Measurements from ENCODE around the gene ELP4. TPM values are rescaled to one million over a fixed set of nuclear protein-coding genes. Genes with fewer than 3 reads are reported as not detected.
A peak's percentile ranks its signal among the peaks of the same experiment; 100 is the strongest.

ELP4 gene
- total RNA-seq, 1 donor from 2014 or later, result 15.1 TPM

GRCh38 chr11:31782257-31782656 lies 272.7 kb downstream of the ELP4 start:
- no peak for ATAC-seq

GRCh38 chr11:31783252-31783651 lies 273.7 kb downstream of the ELP4 start:
- ATAC-seq, result no peak

- no peak for ATAC-seq
Measured at GRCh38 chr11:31784611-31785010, 275.0 kb downstream of the ELP4 start.

GRCh38 chr11:31786996-31787685 lies 277.6 kb downstream of the ELP4 start:
- ATAC-seq, result no peak

GRCh38 chr11:31788085-31788484 lies 278.5 kb downstream of the ELP4 start:
- no peak for ATAC-seq

GRCh38 chr11:31790649-31791048 lies 281.1 kb downstream of the ELP4 start:
- no peak for ATAC-seq

GRCh38 chr11:31792036-31792435 lies 282.5 kb downstream of the ELP4 start:
- no peak for ATAC-seq

GRCh38 chr11:31792456-31792855 lies 282.9 kb downstream of the ELP4 start:
- no peak for ATAC-seq

GRCh38 chr11:31793264-31793663 lies 283.7 kb downstream of the ELP4 start:
- ATAC-seq, result no peak

- no peak for ATAC-seq
Measured at GRCh38 chr11:31794548-31794947, 285.0 kb downstream of the ELP4 start.

GRCh38 chr11:31795706-31796498 lies 286.3 kb downstream of the ELP4 start:
- no peak for ATAC-seq

GRCh38 chr11:31796499-31797189 lies 287.1 kb downstream of the ELP4 start:
- no peak for ATAC-seq

- ATAC-seq, result no peak
Measured at GRCh38 chr11:31797190-31798056, 287.9 kb downstream of the ELP4 start.

- ATAC-seq, result no peak
Measured at GRCh38 chr11:31798057-31798553, 288.5 kb downstream of the ELP4 start.

GRCh38 chr11:31798554-31799434 lies 289.2 kb downstream of the ELP4 start:
- ATAC-seq, result peak; percentile 29

GRCh38 chr11:31799435-31800397 lies 290.1 kb downstream of the ELP4 start:
- ATAC-seq, result no peak

- no peak for ATAC-seq
Measured at GRCh38 chr11:31800398-31801265, 291.1 kb downstream of the ELP4 start.

GRCh38 chr11:31801298-31801702 lies 291.7 kb downstream of the ELP4 start:
- no peak for ATAC-seq

- no peak for ATAC-seq
Measured at GRCh38 chr11:31802000-31802551, 292.5 kb downstream of the ELP4 start.
